Right lobe of liver (tissue), 6 donors: ENCODE results near the gene CEP63. TPM values are rescaled to one million over a fixed set of nuclear protein-coding genes. Genes with fewer than 3 reads are reported as not detected.

Experiments used
- ATAC-seq, 4 donors: fragments of 200-7000 bp; cut with Tn5 transposase; one replicate each; pipeline ENCODE4 v1.9.1; 2020; ENCODE audit warnings: mild to moderate bottlenecking in 4 of 4, moderate library complexity in 4 of 4
- DNase-seq, 3 donors: peaks; one replicate each; pipeline ENCODE4 v3.0.0-alpha.2; 2020
- H3K27ac ChIP-seq, 3 donors: fragments of 200-600 bp; one replicate each; pipeline ENCODE4 v1.8.0; 2022
- H3K27me3 ChIP-seq, 2 donors: fragments of 200-600 bp; one replicate each; pipeline ENCODE4 v1.8.0; 2022
- H3K36me3 ChIP-seq, 4 donors: fragments of 200-600 bp; sonication (generic) in 1 of 4; one replicate each; pipeline versions ENCODE4 v1.5.1 to v1.8.0; 2017 to 2022; ENCODE audit warnings: control low read depth in 1 of 4
- H3K4me1 ChIP-seq, 4 donors: fragments of 200-600 bp; sonication (generic) in 1 of 4; one replicate each; pipeline versions ENCODE4 v1.5.1 to v1.8.0; 2017 to 2022; ENCODE audit warnings: control low read depth in 1 of 4
- H3K4me3 ChIP-seq, 3 donors: fragments of 200-600 bp; one replicate each; pipeline ENCODE4 v1.8.0; 2022
- H3K9me3 ChIP-seq, 4 donors: fragments of 200-600 bp; sonication (generic) in 1 of 4; one replicate each; pipeline versions ENCODE4 v1.5.1 to v1.8.0; 2017 to 2022; ENCODE audit warnings: control low read depth in 1 of 4
- CTCF ChIP-seq, 4 donors: fragments of 200-600 bp in 3 of 4; fragments of 450-650 bp in 1 of 4; IDR thresholded peaks; one replicate each; pipeline versions ENCODE4 v1.5.1 to v1.8.0; 2016 to 2022; ENCODE audit warnings: antibody characterized with exemption in 4 of 4, mild to moderate bottlenecking in 2 of 4
- POLR2A ChIP-seq: fragments of 450-650 bp; IDR thresholded peaks from one replicate; pipeline ENCODE4 v1.6.1; 2017; ENCODE audit warnings: antibody characterized with exemption, mild to moderate bottlenecking
- WGBS: methylation state at CpG from one replicate; pipeline ENCODE4 v1.1.6; 2018; ENCODE audit warnings: low coverage, low lambda C conversion rate; ENCODE audit not compliant: insufficient coverage; ENCODE audit errors: missing lambda C conversion rate; 5-methylcytosine and 5-hydroxymethylcytosine counted together
- intact Hi-C, 2 donors: fragments of 100-400 bp; cut with DNase I; formaldehyde crosslinking; loops; one replicate each; pipeline versions ENCODE4 v1.11.2 to v1.14.1; 2022
- total RNA-seq, 6 experiments: library from RNA; depleted of rRNA in 2 of 6; stranded (reverse); fragments of >200 nt in 2 of 6; fragmentation: NEBNext Ultra II Directional in 3 of 6; extraction: Animal tissue kit (Norgen Biotek cat#: 25700) in 3 of 6; gene quantifications; one replicate each; pipeline versions ENCODE4 v1.1.0 to v1.2.4, GENCODE V29; 2016 to 2023
- donor health status: DM: no; HTN: yes; CAD: no.
- donor health status: DM: no; HTN: no; CAD: no.
- donor health status: DM: no; HTN: no; CAD: no.
- donor health status: DM: no; HTN: yes; CAD: no.
- donor health status: DM: no; HTN: yes; CAD: no.

The CEP63 gene
- total RNA-seq, 6 experiments from 2014 or later, result 8.7 to 14.4 (median 9.1) TPM

- ATAC-seq (no peak), DNase-seq (no peak)
- H3K27ac ChIP-seq, result no peak overlapping the region
- no peaks in the 10 kb centered on the region for H3K9me3 ChIP-seq
- H3K4me3 ChIP-seq, result no peak overlapping the region
- TF ChIP-seq CTCF (IDR thresholded peaks at IDR 0.05) (no peak), POLR2A (no peak)
- no peaks in the 10 kb centered on the region for H3K36me3 ChIP-seq
- H3K4me1 ChIP-seq, result no peaks in the 10 kb centered on the region
- no CpG with 5 or more reads among the region's 13 CpGs for WGBS
- no peaks in the 10 kb centered on the region for H3K27me3 ChIP-seq
- intact Hi-C loops, result loop anchor here (5.0 to 10.0 kb wide), 2 partner anchors 151 to 1293 kb away; no protein-coding TSS in a partner anchor
Observed at GRCh38 chr3:134603956-134604355, 118.1 kb downstream of the CEP63 start.

GRCh38 chr3:134605556-134605955 is 119.7 kb downstream of the CEP63 start:
- WGBS, result 50% methylated on average over 2 of the region's 6 CpGs
- Histone ChIP-seq H3K36me3 (no peaks in the 10 kb centered on the region), H3K27ac (no peak overlapping the region), H3K9me3 (no peaks in the 10 kb centered on the region), H3K27me3 (no peaks in the 10 kb centered on the region), H3K4me1 (no peaks in the 10 kb centered on the region), H3K4me3 (no peak overlapping the region)
- ATAC-seq (no peak), DNase-seq (no peak)
- TF ChIP-seq POLR2A (no peak), CTCF (IDR thresholded peaks at IDR 0.05) (no peak)
- intact Hi-C loops, result loop anchor here in 1 of 2 donors (10.0 kb wide), 1 partner anchor 149 kb away; no protein-coding TSS in a partner anchor

- ATAC-seq (no peak), DNase-seq (no peak)
- TF ChIP-seq CTCF (IDR thresholded peaks at IDR 0.05) (no peak), POLR2A (no peak)
- Histone ChIP-seq H3K27ac (no peak overlapping the region), H3K4me3 (no peak overlapping the region), H3K36me3 (no peaks in the 10 kb centered on the region), H3K9me3 (no peaks in the 10 kb centered on the region), H3K27me3 (no peaks in the 10 kb centered on the region), H3K4me1 (no peaks in the 10 kb centered on the region)
- intact Hi-C loops, result loop anchor here in 1 of 2 donors (10.0 kb wide), 1 partner anchor 148 kb away; no protein-coding TSS in a partner anchor
- WGBS, result 31% methylated on average over 11 of the region's 12 CpGs
Observed at GRCh38 chr3:134606033-134607025, 120.5 kb downstream of the CEP63 start.

- 12% methylated on average over 3 of the region's 13 CpGs for WGBS
- H3K4me3 ChIP-seq, result no peak overlapping the region
- no peaks in the 10 kb centered on the region for H3K4me1 ChIP-seq
- TF ChIP-seq POLR2A, result no peak
- TF ChIP-seq CTCF (IDR thresholded peaks at IDR 0.05), result no peak
- DNase-seq, result no peak
- H3K36me3 ChIP-seq, result no peaks in the 10 kb centered on the region
- no peak overlapping the region for H3K27ac ChIP-seq
- ATAC-seq, result peak in 2 of 4 donors; percentile 63 to 81
- H3K27me3 ChIP-seq, result no peaks in the 10 kb centered on the region
- no peaks in the 10 kb centered on the region for H3K9me3 ChIP-seq
- intact Hi-C loops, result loop anchor here in 1 of 2 donors (10.0 kb wide), 1 partner anchor 147 kb away; no protein-coding TSS in a partner anchor
Observed at GRCh38 chr3:134607054-134608022, 121.5 kb downstream of the CEP63 start.
